ENCODE results near the gene TMEM270. TPM values are rescaled to one million over a fixed set of nuclear protein-coding genes. Genes with fewer than 3 reads are reported as not detected.

Gene TMEM270
- total RNA-seq, 1 experiment from 2014 or later: 0.72 TPM

- H3K27ac ChIP-seq (ENCODE audit: low read length): no peak overlapping the region
These were observed 47.2 kb downstream of the TMEM270 start for GRCh38 chr7:73908123-73908611.

More at GRCh38 chr7:73908123-73908611, 47.2 kb downstream of the TMEM270 start:
- ChIA-PET CTCF (no interaction called here), POLR2A (no interaction called here)
- Histone ChIP-seq H3K4me1 (ENCODE audit: control insufficient read depth, insufficient read depth, low read length) (no peaks in the 10 kb centered on the region), H3K9me3 (ENCODE audit: control insufficient read depth, insufficient read depth, low read depth, low read length) (no peaks in the 10 kb centered on the region), H3K4me3 (ENCODE audit: low read depth in 2 of 2, low read length in 2 of 2) (no peak overlapping the region), H3K27me3 (ENCODE audit: control insufficient read depth, insufficient read depth, low read length) (no peaks in the 10 kb centered on the region), H3K36me3 (ENCODE audit: control insufficient read depth, insufficient read depth, low read length) (no peaks in the 10 kb centered on the region)
- ATAC-seq (no peak), DNase-seq (ENCODE audit: low read depth, low spot score) (no peak)
- intact Hi-C loops (cut with micrococcal nuclease; ENCODE audit: unreplicated experiment) (no loop called here), in situ Hi-C loops (cut with HindIII; ENCODE audit: low pct_unique_long_range_greater_than_20kb, low sequenced_read_pairs) (no loop called here)
- no TSS peak for BruUV-seq (replicated peaks)
- no peak for TF ChIP-seq REST (IDR thresholded peaks at IDR 0.05; ENCODE audit: insufficient read depth in 1 of 2, low read depth in 2 of 2, low read length in 1 of 2)
- TF ChIP-seq POLR2AphosphoS5 (IDR thresholded peaks at IDR 0.05; ENCODE audit: low read depth, low read length): no peak
- TF ChIP-seq TCF7L2 (IDR thresholded peaks at IDR 0.05; ENCODE audit: low read depth, low read length): no peak
- TF ChIP-seq CTCF (IDR thresholded peaks at IDR 0.05): no peak
- TF ChIP-seq SIN3A (IDR thresholded peaks at IDR 0.05; ENCODE audit: borderline replicate concordance, insufficient read depth, low read depth, low read length): no peak

Measured in Panc1 (cell line).